ENCODE results near the gene NODAL. TPM values are rescaled to one million over a fixed set of nuclear protein-coding genes. Genes with fewer than 3 reads are reported as not detected.
"Not testable (repeated sequence)": the region's sequence is repeated elsewhere in the genome, so short reads cannot be mapped to it uniquely, and the experiment has no call there.

NODAL gene
- 0.28 TPM for total RNA-seq
- 0.21 TPM for polyA plus RNA-seq
- long read RNA-seq, donor 1: 0 reads
- long read RNA-seq, donor 2: 0 reads
- long read RNA-seq, donor 3: 0 reads
- long read RNA-seq, donor 4: 0 reads
- long read RNA-seq, donor 5, partial matches to known transcripts: 0 of 1 reads
- long read RNA-seq, donor 5, other reads (novel, unspliced or antisense): 0 of 1 reads
- long read RNA-seq, donor 6: 0 reads
- long read RNA-seq, donor 7: 0 reads
- long read RNA-seq, donor 8: 0 reads
- long read RNA-seq, donor 9: 0 reads
- long read RNA-seq, donor 10: 0 reads

DNA sequence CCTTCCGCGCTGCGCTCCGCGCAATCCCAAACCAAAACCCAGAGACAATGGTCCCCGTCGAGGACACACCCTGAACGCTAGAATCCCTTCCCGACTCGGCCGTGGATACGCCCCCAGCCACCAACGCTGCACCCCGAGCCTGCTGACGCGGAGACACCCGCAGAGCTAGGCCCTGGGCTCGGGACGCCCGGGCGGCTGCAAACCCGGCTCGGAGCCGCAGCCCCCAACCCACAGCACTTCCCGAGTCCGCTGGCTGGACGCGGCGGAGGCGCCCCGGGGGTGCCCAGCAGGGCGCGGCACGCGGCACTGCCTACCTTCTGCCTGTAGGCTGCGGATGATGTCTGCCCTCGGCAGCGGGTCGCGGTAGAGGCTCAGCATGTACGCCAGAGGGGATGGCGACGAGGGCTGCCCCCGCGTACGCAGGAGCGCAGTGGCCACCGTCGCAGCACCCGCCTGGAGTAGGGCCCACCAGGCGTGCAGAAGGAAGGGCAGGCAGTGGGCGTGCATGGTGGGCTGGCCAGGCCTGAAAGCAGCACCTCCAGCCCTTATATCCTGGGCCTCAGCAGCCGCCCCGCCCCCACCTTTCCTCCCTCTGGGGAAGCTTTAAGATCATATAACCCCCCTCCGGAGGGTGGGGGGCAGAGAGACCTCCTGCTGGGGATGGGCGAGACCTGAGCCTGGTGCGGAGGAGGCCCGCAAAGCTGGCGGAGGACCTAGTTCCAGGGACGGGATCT lies at the start of gene NODAL:
Gene NODAL (minus strand): TSS at position 521 of the 734 bp plus-strand sequence. CDS start 14 bp downstream, at position 507.
- Histone ChIP-seq H3K9me3 (ENCODE audit: control insufficient read depth in 2 of 2, insufficient read depth in 1 of 2, low read length in 1 of 2) (peaks cover 0 to 10% of the 10 kb centered on the region in 2 donors), H3K27ac (ENCODE audit: low read depth in 1 of 2, low read length in 1 of 2) (no peak within 1 kb of the TSS), H3K4me1 (ENCODE audit: control insufficient read depth in 2 of 2, insufficient read depth in 2 of 2, low read length in 2 of 2) (peaks cover 4 to 7% of the 10 kb centered on the region in 2 donors), H3K4me3 (ENCODE audit: low read length in 2 of 2) (no peak within 1 kb of the TSS), H3K27me3 (ENCODE audit: control insufficient read depth in 2 of 2, insufficient read depth in 1 of 2, low read length in 1 of 2) (peaks cover 35 to 84% of the 10 kb centered on the region in 2 donors), H3K36me3 (ENCODE audit: control insufficient read depth in 2 of 2, insufficient read depth in 2 of 2, low read length in 1 of 2) (no peaks in the 10 kb centered on the region)
- WGBS: 8% methylated on average over 60 of the region's 60 CpGs
- DNase-seq (ENCODE audit: low read depth in 6 of 9, low spot score in 9 of 9): no peak

DNA sequence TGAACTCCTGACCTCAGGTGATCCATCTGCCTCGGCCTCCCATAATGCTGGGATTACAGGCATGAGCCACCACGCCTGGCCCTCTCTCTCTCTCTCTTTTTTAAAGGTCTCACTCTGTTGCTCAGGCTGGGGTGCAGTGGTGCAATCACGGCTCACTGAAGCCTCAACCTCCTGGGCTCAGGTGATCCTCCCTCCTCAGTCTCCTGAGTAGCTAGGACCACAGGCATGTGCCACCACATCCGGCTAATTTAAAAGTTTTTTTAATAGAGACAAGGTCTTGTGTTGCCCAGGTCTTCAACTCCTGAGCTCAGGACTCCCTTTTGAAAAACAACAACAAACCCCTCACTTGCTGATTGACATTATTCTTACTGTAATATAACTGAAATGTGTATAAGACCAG lies 48.7 kb upstream of the NODAL start:
- no peak for DNase-seq (ENCODE audit: low read depth in 6 of 9, low spot score in 9 of 9)
- Histone ChIP-seq H3K36me3 (ENCODE audit: control insufficient read depth in 2 of 2, insufficient read depth in 2 of 2, low read length in 1 of 2) (no peaks in the 10 kb centered on the region), H3K27me3 (ENCODE audit: control insufficient read depth in 2 of 2, insufficient read depth in 1 of 2, low read length in 1 of 2) (no peaks in the 10 kb centered on the region), H3K4me1 (ENCODE audit: control insufficient read depth in 2 of 2, insufficient read depth in 2 of 2, low read length in 2 of 2) (peaks cover 7 to 19% of the 10 kb centered on the region in 2 donors), H3K9me3 (ENCODE audit: control insufficient read depth in 2 of 2, insufficient read depth in 1 of 2, low read length in 1 of 2) (no peaks in the 10 kb centered on the region), H3K4me3 (ENCODE audit: low read length in 2 of 2) (no peak overlapping the region), H3K27ac (ENCODE audit: low read depth in 1 of 2, low read length in 1 of 2) (no peak overlapping the region)
- 92% methylated on average over 4 of the region's 4 CpGs for WGBS

DNA sequence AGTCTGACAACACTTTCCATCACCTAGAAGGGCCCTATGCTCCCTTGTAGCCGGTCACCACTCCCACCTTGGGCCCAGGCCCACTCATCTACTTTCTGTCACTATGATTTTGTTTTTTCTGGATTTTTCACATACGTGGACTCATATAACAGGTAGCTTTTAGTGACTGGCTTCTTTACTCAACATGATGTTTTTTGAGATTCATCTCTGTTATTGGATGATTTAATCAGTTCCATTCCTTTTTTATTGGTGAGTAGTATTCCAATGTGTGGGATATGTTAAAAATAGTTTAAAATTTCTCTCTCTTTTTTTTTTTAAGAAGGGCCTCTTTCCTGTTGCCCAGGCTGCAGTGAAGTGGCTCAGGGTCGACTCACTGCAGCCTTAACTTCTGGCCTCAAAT lies 46.3 kb upstream of the NODAL start:
- no peaks in the 10 kb centered on the region for H3K9me3 ChIP-seq (ENCODE audit: control insufficient read depth in 2 of 2, insufficient read depth in 1 of 2, low read length in 1 of 2)
- no peak for DNase-seq (ENCODE audit: low read depth in 6 of 9, low spot score in 9 of 9)
- no peaks in the 10 kb centered on the region for H3K4me1 ChIP-seq (ENCODE audit: control insufficient read depth in 2 of 2, insufficient read depth in 2 of 2, low read length in 2 of 2)
- H3K27me3 ChIP-seq (ENCODE audit: control insufficient read depth in 2 of 2, insufficient read depth in 1 of 2, low read length in 1 of 2): no peaks in the 10 kb centered on the region
- no peak overlapping the region for H3K27ac ChIP-seq (ENCODE audit: low read depth in 1 of 2, low read length in 1 of 2)
- H3K36me3 ChIP-seq (ENCODE audit: control insufficient read depth in 2 of 2, insufficient read depth in 2 of 2, low read length in 1 of 2): no peaks in the 10 kb centered on the region
- H3K4me3 ChIP-seq (ENCODE audit: low read length in 2 of 2): no peak overlapping the region
- 94% methylated on average over 3 of the region's 3 CpGs for WGBS

DNA sequence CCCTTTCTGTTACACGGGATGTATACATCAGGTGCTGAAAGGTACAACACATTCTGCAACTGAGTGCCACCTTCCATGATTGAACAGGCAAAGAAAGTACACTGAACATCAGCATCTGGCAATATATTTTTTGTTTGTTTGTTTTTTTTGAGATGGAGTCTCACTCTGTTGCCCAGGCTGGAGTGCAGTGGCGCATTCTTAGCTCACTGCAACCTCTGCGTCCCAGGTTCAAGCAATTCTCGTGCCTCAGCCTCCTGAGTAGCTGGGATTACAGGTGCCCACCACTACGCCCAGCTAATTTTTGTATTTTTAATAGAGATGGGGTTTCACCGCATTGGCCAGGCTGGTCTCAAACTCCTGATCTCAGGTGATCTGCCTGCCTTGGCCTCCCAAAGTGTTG lies 42.4 kb upstream of the NODAL start:
- H3K4me3 ChIP-seq (ENCODE audit: low read length in 2 of 2); H3K36me3 ChIP-seq (ENCODE audit: control insufficient read depth in 2 of 2, insufficient read depth in 2 of 2, low read length in 1 of 2); H3K9me3 ChIP-seq (ENCODE audit: control insufficient read depth in 2 of 2, insufficient read depth in 1 of 2, low read length in 1 of 2); DNase-seq (ENCODE audit: low read depth in 6 of 9, low spot score in 9 of 9); H3K27me3 ChIP-seq (ENCODE audit: control insufficient read depth in 2 of 2, insufficient read depth in 1 of 2, low read length in 1 of 2); H3K27ac ChIP-seq (ENCODE audit: low read depth in 1 of 2, low read length in 1 of 2): not testable (repeated sequence)
- H3K4me1 ChIP-seq (ENCODE audit: control insufficient read depth in 2 of 2, insufficient read depth in 2 of 2, low read length in 2 of 2): peaks cover 18 to 27% of the 10 kb centered on the region in 2 donors
- WGBS: 97% methylated on average over 6 of the region's 6 CpGs

DNA sequence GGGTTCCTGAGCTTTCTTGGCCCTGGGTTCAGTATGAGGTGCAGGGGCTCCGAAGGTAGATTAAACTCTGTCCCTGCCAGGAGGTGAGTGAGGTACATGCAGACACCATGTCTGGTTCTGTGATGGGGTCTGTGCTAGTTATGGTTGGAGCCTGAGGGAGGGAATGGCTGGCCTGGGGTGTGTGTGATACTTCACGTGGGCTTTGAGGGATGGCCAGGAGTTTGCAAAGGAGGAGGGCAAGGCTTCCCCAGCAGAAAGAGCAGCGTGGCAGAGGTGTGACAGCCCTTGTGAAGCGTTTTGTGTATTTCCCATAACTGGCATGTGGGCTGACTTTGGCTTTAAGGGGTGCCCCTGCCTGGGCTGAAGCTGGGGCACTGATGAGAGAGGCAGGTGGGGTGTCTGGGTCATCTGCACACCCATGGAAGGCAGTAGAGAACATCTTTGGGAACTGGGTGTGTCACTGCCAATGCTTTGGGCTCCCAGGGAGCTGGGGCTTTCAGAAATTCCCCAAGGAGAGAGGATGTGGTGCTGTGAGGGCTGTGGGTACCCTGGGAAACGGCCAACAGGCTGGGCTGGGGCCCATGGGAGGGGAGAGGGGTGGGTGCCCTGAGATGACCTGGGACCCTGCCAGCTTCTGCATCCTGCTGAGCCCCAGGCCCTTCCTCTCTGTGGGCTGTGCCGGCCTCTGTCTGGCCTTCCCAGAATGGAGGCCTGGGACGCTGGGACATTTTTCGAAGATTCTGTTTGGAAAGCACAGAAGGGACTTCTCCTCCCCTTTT lies 41.7 kb upstream of the NODAL start:
- Histone ChIP-seq H3K27ac (ENCODE audit: low read depth in 1 of 2, low read length in 1 of 2) (no peak overlapping the region), H3K27me3 (ENCODE audit: control insufficient read depth in 2 of 2, insufficient read depth in 1 of 2, low read length in 1 of 2) (peaks cover 6 to 13% of the 10 kb centered on the region in 2 donors), H3K4me3 (ENCODE audit: low read length in 2 of 2) (no peak overlapping the region), H3K36me3 (ENCODE audit: control insufficient read depth in 2 of 2, insufficient read depth in 2 of 2, low read length in 1 of 2) (no peaks in the 10 kb centered on the region), H3K9me3 (ENCODE audit: control insufficient read depth in 2 of 2, insufficient read depth in 1 of 2, low read length in 1 of 2) (no peaks in the 10 kb centered on the region), H3K4me1 (ENCODE audit: control insufficient read depth in 2 of 2, insufficient read depth in 2 of 2, low read length in 2 of 2) (peaks cover 22 to 31% of the 10 kb centered on the region in 2 donors)
- no peak for DNase-seq (ENCODE audit: low read depth in 6 of 9, low spot score in 9 of 9)
- WGBS: 88% methylated on average over 8 of the region's 8 CpGs

DNA sequence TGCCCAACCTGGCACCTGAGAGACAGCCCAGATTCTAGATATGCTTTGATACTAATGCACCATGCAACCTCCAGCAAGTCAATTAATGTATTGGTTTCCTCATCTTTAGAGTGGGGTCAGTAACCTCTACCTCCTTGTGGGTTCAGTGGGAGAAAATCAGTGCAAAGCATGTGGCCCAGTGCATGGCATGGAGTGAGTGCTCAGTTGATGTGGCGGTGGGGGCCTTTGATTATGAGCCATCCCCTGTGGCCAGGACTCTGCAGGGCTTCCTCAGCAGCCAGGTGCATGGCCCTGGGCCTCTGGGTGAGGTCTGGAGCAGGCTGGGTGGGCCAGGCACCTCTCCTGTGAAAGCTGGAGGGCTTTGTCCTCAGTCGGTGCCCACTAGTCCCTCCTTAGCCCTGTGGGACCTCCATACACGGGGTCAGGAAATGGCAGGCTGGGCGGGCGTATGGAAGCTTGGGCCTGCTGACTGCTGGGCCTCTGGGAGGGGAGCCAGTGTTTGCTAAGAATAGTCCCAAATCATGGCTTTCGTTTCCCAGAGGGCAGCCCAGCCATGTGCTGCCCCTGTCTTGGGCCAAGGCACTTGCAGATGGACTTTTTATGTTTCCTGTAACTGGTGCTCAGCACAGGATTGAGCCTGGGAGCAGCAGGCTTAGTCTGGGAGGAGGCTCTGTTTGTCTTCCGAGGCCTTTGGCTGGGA lies 40.5 kb upstream of the NODAL start:
- WGBS: 89% methylated on average over 7 of the region's 7 CpGs
- H3K9me3 ChIP-seq (ENCODE audit: control insufficient read depth in 2 of 2, insufficient read depth in 1 of 2, low read length in 1 of 2): no peaks in the 10 kb centered on the region
- H3K36me3 ChIP-seq (ENCODE audit: control insufficient read depth in 2 of 2, insufficient read depth in 2 of 2, low read length in 1 of 2): no peaks in the 10 kb centered on the region
- peaks cover 34 to 43% of the 10 kb centered on the region in 2 donors for H3K4me1 ChIP-seq (ENCODE audit: control insufficient read depth in 2 of 2, insufficient read depth in 2 of 2, low read length in 2 of 2)
- peaks cover 6 to 24% of the 10 kb centered on the region in 2 donors for H3K27me3 ChIP-seq (ENCODE audit: control insufficient read depth in 2 of 2, insufficient read depth in 1 of 2, low read length in 1 of 2)
- no peak overlapping the region for H3K4me3 ChIP-seq (ENCODE audit: low read length in 2 of 2)
- no peak for DNase-seq (ENCODE audit: low read depth in 6 of 9, low spot score in 9 of 9)
- no peak overlapping the region for H3K27ac ChIP-seq (ENCODE audit: low read depth in 1 of 2, low read length in 1 of 2)

DNA sequence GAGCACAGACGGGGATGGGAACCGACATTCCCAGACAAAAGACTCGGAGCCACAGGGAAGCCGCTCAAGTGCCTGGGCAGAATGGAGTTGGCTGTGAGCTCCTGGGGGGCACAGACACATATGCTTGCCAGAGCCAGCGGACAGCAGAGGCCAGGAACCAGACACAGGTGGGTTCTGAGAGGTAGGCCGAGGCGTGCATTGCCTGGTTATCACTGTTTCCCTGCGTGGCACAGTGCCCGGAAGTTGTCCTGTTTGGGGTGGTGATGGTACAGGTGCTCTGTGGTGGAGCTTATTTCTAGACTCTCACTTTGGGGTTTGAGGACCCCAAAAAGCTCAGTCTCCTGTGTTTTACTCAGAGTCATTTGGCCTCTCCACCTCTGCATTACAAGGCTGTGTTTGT lies 39.6 kb upstream of the NODAL start:
- WGBS: 75% methylated on average over 9 of the region's 9 CpGs
- H3K36me3 ChIP-seq (ENCODE audit: control insufficient read depth in 2 of 2, insufficient read depth in 2 of 2, low read length in 1 of 2): no peaks in the 10 kb centered on the region
- no peak for DNase-seq (ENCODE audit: low read depth in 6 of 9, low spot score in 9 of 9)
- no peak overlapping the region for H3K4me3 ChIP-seq (ENCODE audit: low read length in 2 of 2)
- peaks cover 9 to 31% of the 10 kb centered on the region in 2 donors for H3K27me3 ChIP-seq (ENCODE audit: control insufficient read depth in 2 of 2, insufficient read depth in 1 of 2, low read length in 1 of 2)
- peaks cover 34 to 51% of the 10 kb centered on the region in 2 donors for H3K4me1 ChIP-seq (ENCODE audit: control insufficient read depth in 2 of 2, insufficient read depth in 2 of 2, low read length in 2 of 2)
- H3K27ac ChIP-seq (ENCODE audit: low read depth in 1 of 2, low read length in 1 of 2): no peak overlapping the region
- no peaks in the 10 kb centered on the region for H3K9me3 ChIP-seq (ENCODE audit: control insufficient read depth in 2 of 2, insufficient read depth in 1 of 2, low read length in 1 of 2)

DNA sequence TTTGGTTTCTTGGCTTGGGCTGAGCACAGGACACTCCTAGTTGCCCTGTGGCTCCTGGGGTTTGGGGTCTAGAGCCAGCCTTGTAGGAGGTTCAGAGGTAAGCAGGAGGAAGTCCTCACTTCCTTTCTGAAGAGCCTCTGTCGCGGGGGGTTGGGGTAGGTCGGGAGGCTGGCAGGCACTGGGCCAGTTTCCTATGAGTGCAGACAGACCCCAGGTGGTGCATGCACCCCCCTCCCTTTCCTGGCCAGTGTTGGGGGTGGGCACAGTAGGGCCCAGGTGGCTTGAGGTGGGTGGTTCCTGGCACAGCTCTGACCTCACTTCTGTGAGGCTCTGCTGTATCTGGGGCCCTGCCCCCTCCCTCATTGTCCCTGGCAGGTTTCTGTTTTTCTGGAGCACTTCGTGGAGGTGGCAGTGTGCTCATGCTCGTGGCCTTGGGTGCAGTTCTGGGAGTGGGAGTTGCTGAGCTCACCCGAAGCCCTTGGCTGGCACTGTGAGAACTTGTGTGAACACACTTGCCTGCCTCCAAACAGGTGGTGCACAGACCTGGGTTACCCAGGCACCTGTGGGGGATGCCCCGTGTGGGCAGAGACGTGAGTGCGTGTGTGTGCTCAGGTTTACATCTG lies 38.9 kb upstream of the NODAL start:
- Histone ChIP-seq H3K36me3 (ENCODE audit: control insufficient read depth in 2 of 2, insufficient read depth in 2 of 2, low read length in 1 of 2) (no peaks in the 10 kb centered on the region), H3K27me3 (ENCODE audit: control insufficient read depth in 2 of 2, insufficient read depth in 1 of 2, low read length in 1 of 2) (peaks cover 9 to 37% of the 10 kb centered on the region in 2 donors), H3K9me3 (ENCODE audit: control insufficient read depth in 2 of 2, insufficient read depth in 1 of 2, low read length in 1 of 2) (no peaks in the 10 kb centered on the region), H3K27ac (ENCODE audit: low read depth in 1 of 2, low read length in 1 of 2) (no peak overlapping the region), H3K4me1 (ENCODE audit: control insufficient read depth in 2 of 2, insufficient read depth in 2 of 2, low read length in 2 of 2) (peaks cover 34 to 51% of the 10 kb centered on the region in 2 donors), H3K4me3 (ENCODE audit: low read length in 2 of 2) (peak overlapping the region in 1 of 2 donors; percentile 48)
- WGBS: 3% methylated on average over 9 of the region's 9 CpGs
- DNase-seq (ENCODE audit: low read depth in 6 of 9, low spot score in 9 of 9): peak in 4 of 9 donors; percentile 37 to 77 (median 50)
